ENCODE data around the gene PIK3R6. TPM values are rescaled to one million over a fixed set of nuclear protein-coding genes. Genes with fewer than 3 reads are reported as not detected.

Gene PIK3R6
- total RNA-seq, 1 experiment from 2014 or later, result not detected

DNA sequence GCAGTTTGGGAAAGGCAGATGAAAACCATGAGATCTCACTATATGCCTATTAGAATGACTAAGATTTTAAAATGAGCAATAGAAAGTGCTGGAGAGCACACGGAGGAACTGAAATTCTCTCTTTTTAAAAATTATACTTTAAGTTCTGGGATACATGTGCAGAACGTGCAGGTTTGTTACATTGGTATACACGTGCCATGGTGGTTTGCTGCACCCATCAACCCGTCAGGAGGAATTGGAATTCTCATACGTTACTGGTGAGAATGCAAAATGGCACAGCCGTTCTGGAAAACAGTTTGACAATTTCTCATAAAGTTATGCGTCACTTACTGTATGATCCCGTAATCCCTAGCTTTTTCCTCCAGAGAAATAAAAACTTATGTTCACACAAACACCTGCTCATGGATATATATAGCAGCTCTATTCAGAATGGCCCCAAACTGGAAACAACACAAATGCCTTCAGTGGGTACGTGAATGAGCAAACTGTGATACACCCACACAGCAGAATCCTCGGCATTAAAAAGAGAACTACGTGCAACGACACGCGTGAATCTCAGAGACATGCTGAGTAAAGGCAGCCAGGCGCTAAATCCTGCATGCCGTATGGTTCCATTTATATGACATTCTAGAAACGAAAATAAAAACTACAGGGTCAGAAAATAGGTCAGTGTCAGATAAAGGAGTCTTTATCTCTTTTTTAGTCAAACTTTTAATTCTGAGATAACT lies 11.8 kb downstream of the PIK3R6 start:
- no TSS peak for BruUV-seq (replicated peaks)
- H3K4me3 ChIP-seq (ENCODE audit: low read depth, low read length), result no peak overlapping the region
- no peaks in the 10 kb centered on the region for H3K36me3 Mint-ChIP-seq (ENCODE audit: insufficient read depth, unreplicated experiment)
- no peak overlapping the region for H3K4me3 Mint-ChIP-seq (ENCODE audit: unreplicated experiment)
- DNase-seq, result no peak
- intact Hi-C loops (cut with micrococcal nuclease; ENCODE audit: unreplicated experiment), result no loop called here
- no peaks in the 10 kb centered on the region for H3K9me3 Mint-ChIP-seq (ENCODE audit: unreplicated experiment)
- no peaks in the 10 kb centered on the region for H3K27me3 ChIP-seq (replicated peaks; ENCODE audit: control insufficient read depth, insufficient read depth, low read length)
- no peak overlapping the region for H3K27ac Mint-ChIP-seq (ENCODE audit: unreplicated experiment)
- TF ChIP-seq, protein P1, sequence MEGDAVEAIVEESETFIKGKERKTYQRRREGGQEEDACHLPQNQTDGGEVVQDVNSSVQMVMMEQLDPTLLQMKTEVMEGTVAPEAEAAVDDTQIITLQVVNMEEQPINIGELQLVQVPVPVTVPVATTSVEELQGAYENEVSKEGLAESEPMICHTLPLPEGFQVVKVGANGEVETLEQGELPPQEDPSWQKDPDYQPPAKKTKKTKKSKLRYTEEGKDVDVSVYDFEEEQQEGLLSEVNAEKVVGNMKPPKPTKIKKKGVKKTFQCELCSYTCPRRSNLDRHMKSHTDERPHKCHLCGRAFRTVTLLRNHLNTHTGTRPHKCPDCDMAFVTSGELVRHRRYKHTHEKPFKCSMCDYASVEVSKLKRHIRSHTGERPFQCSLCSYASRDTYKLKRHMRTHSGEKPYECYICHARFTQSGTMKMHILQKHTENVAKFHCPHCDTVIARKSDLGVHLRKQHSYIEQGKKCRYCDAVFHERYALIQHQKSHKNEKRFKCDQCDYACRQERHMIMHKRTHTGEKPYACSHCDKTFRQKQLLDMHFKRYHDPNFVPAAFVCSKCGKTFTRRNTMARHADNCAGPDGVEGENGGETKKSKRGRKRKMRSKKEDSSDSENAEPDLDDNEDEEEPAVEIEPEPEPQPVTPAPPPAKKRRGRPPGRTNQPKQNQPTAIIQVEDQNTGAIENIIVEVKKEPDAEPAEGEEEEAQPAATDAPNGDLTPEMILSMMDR (IDR thresholded peaks at IDR 0.05; ENCODE audit: insufficient read depth in 1 of 2, low read depth in 1 of 2, low read length in 1 of 2, severe bottlenecking in 1 of 2, unreplicated experiment in 1 of 2), result no peak
- no peaks in the 10 kb centered on the region for H3K9me3 ChIP-seq
- H3K4me1 ChIP-seq, result no peaks in the 10 kb centered on the region; the same call in 1 of the 2 replicates
- no peaks in the 10 kb centered on the region for H3K27me3 Mint-ChIP-seq (ENCODE audit: insufficient read depth, unreplicated experiment)
- no peaks in the 10 kb centered on the region for H3K36me3 ChIP-seq (ENCODE audit: control insufficient read depth, insufficient read depth, low read length)
- ChIA-PET POLR2A (no interaction called here), CTCF (no interaction called here)
- H3K4me1 Mint-ChIP-seq (ENCODE audit: low read depth, unreplicated experiment), result no peaks in the 10 kb centered on the region

DNA sequence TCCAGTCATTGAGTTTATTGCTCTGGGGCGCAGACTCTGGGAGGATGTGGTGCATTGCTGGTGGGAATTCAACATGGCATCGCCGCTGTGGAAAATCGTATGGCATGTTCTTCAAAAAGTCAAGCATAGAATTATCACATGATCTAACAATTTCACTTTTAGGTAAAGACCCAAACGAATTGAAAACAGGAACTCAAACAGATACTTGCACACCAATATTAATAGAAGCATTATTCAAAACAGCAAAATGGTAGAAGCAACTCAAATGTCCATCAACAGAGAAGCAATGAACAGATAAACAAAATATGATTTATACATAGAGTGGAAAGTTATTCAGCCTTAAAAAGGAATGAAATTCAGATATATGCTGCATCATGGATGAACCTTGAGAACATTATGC lies 15.9 kb downstream of the PIK3R6 start:
- no peak for DNase-seq
- no peaks in the 10 kb centered on the region for H3K4me1 Mint-ChIP-seq (ENCODE audit: low read depth, unreplicated experiment)
- ChIA-PET CTCF (no interaction called here), POLR2A (no interaction called here)
- Histone ChIP-seq H3K27me3 (replicated peaks; ENCODE audit: control insufficient read depth, insufficient read depth, low read length) (no peaks in the 10 kb centered on the region), H3K4me1 (no peaks in the 10 kb centered on the region), H3K9me3 (no peaks in the 10 kb centered on the region), H3K4me3 (ENCODE audit: low read depth, low read length) (no peak overlapping the region), H3K36me3 (ENCODE audit: control insufficient read depth, insufficient read depth, low read length) (no peaks in the 10 kb centered on the region)
- intact Hi-C loops (cut with micrococcal nuclease; ENCODE audit: unreplicated experiment), result no loop called here
- no peak overlapping the region for H3K27ac Mint-ChIP-seq (ENCODE audit: unreplicated experiment)
- H3K36me3 Mint-ChIP-seq (ENCODE audit: insufficient read depth, unreplicated experiment), result no peaks in the 10 kb centered on the region
- H3K4me3 Mint-ChIP-seq (ENCODE audit: unreplicated experiment), result no peak overlapping the region
- TF ChIP-seq, protein P1 (IDR thresholded peaks at IDR 0.05; ENCODE audit: insufficient read depth in 1 of 2, low read depth in 1 of 2, low read length in 1 of 2, severe bottlenecking in 1 of 2, unreplicated experiment in 1 of 2), result no peak
- no TSS peak for BruUV-seq (replicated peaks)
- H3K27me3 Mint-ChIP-seq (ENCODE audit: insufficient read depth, unreplicated experiment), result no peaks in the 10 kb centered on the region
- no peaks in the 10 kb centered on the region for H3K9me3 Mint-ChIP-seq (ENCODE audit: unreplicated experiment)

DNA sequence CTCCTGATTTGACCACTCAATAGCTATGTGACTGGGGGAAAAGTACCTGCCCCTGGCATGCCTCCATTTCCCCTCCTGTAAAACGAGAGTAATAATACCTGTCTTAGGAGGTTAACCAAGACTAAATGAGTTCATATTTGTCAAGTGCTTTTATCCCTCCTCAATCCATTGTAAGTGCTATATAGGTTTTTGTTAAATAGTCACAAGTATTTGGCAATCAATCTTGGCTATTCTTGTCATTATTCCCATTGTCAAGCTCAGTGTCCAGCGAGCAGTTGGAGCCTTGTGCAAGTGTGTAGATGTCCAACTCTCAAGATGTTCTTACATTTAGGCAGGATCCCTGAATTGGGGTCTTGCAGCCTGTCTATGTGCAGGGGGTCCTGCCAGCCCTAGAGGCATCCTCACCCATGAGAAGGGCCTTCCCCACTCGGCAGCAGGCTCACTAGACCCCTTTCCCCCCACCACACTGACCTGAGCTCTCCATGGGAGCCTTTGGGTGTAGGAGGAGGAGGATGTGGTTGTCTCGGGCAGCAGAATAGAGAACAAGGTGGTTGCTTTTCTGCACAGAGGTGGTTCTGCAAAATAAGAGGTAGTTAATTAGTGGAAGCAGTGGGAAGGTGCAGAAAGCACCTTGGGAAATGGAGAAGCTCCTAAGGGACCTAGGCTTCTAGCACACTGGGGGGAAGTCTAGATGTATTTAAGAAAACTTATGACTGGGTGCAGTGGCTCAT lies 18.0 kb downstream of the PIK3R6 start:
- intact Hi-C loops (cut with micrococcal nuclease; ENCODE audit: unreplicated experiment), result no loop called here
- no peaks in the 10 kb centered on the region for H3K9me3 Mint-ChIP-seq (ENCODE audit: unreplicated experiment)
- no peaks in the 10 kb centered on the region for H3K36me3 ChIP-seq (ENCODE audit: control insufficient read depth, insufficient read depth, low read length)
- H3K4me1 Mint-ChIP-seq (ENCODE audit: low read depth, unreplicated experiment), result no peaks in the 10 kb centered on the region
- no peaks in the 10 kb centered on the region for H3K9me3 ChIP-seq
- H3K36me3 Mint-ChIP-seq (ENCODE audit: insufficient read depth, unreplicated experiment), result no peaks in the 10 kb centered on the region
- H3K27me3 Mint-ChIP-seq (ENCODE audit: insufficient read depth, unreplicated experiment), result no peaks in the 10 kb centered on the region
- ChIA-PET POLR2A (no interaction called here), CTCF (no interaction called here)
- H3K4me3 ChIP-seq (ENCODE audit: low read depth, low read length), result no peak overlapping the region
- TF ChIP-seq, protein P1 (IDR thresholded peaks at IDR 0.05; ENCODE audit: insufficient read depth in 1 of 2, low read depth in 1 of 2, low read length in 1 of 2, severe bottlenecking in 1 of 2, unreplicated experiment in 1 of 2), result no peak
- BruUV-seq (replicated peaks), result no TSS peak
- no peaks in the 10 kb centered on the region for H3K27me3 ChIP-seq (replicated peaks; ENCODE audit: control insufficient read depth, insufficient read depth, low read length)
- H3K4me3 Mint-ChIP-seq (ENCODE audit: unreplicated experiment), result no peak overlapping the region
- no peaks in the 10 kb centered on the region for H3K4me1 ChIP-seq
- no peak overlapping the region for H3K27ac Mint-ChIP-seq (ENCODE audit: unreplicated experiment)
- DNase-seq, result no peak
